OCI-M2 (cell line): ENCODE measurements around the gene MSANTD2.
A peak's percentile ranks its signal among the peaks of the same experiment; 100 is the strongest.

ENCODE experiments used
- DNase-seq: peaks from one replicate; lab custom pipeline; 2025; ENCODE audit not compliant: unreplicated experiment; lab: John Stamatoyannopoulos, UW

The MSANTD2 gene

DNA sequence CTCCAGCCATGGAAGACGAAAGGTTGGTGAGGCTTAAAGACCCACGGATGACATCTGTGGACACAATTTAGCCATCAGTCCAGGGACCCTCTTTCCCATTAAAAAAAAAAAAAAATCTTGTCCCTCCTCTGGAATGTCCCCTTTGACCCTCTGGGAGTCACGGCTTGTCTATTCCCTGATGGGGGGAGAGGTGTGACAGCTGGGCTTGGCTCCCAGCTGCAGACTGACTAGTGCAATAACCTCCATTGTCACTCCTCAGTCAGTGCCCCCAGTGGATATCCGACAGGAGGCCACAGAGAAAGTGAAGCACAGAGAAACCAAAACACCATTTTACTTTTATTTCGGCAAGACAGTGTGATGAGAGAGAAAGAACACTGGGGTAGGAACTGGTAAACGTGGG, 45.5 kb downstream of the MSANTD2 start:
- DNase-seq = no peak

DNA sequence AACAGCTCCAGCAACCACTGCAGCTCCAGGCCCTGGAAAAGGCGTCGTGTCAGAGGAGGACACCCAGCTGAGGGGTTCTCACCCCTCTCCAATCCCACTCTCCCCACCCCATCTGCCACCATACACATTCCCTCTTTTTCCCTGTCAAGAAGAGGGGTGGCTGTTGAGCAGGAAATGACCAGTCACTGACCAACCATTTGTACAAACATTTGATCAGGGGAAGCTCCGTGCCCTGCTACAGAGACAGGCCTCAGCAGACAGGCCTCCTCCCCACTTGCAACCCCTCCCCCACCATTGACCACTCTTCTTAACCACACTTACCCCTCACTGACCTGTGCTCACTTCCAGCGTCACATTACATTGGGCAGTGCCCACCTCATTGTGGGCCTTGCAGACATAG, 45.9 kb downstream of the MSANTD2 start:
- DNase-seq = no peak

DNA sequence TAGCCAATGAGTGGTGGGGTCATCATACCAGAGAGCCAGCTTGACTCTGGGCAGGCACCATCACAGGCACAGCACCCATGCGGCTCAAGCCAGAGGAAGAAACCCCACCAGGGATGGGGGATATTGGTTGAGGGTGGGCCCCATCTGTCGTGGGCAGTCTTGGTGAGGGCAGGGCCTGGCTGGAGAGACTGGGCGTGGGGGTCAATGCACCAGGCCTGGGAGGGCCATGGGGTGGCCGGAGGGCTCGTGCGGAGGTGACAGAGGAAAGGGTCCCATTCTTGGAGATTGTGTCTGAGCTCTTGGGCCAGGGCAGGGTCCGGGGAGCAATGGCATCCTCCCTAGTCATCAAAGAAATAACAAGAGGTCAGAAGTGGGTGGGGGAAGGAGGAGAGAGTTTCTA, 46.6 kb downstream of the MSANTD2 start:
- no peak for DNase-seq

DNA sequence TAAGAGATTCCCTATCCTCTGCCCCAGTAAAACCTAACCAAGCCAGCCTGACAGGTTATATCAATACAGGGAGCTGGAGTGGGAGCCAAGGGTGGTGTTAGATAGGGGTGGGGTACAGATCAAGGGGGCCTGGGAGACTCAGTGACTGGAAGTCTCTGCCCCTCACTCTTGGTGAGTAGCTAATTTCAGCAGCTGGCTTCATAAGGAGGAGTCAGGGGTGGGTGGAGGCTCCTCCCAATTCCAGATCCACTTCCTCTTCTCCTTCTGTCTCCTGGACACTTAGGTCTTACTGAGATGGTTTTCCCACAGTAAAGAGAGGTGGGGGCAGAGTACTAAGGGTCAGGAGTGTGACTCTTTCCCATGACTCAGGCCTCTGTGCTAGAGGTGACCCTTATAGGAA, 47.0 kb downstream of the MSANTD2 start:
- DNase-seq = no peak

DNA sequence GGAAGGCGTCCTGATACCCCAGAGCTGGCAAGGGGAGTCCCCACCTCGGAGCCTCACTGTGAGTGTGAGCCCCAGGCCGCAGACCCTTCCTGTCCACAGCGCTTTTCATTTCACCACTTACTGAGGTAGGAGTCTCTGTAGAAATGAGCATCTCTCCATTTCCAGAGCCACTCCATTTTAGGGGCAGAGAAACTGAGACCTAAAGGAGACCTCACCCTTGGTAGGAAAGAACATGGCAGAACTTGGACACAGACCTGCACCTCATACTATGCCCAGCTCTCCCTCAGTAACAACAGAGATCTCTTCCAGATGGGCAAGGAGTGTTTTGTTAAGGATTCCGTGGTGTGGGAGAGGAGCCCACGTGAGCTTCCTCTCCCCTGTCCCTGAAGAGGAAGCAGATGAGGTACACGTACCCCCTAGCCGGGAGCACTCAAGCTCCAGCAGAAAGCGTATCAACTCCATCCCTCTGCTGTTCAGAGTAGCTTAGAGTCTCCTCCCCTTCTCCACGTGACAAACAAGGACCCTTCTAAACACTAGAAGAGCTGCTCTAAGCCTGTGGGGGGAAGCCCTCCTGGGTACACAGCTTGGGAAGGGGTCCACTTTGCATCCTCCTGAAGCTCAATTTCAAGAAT, 47.6 kb downstream of the MSANTD2 start:
- DNase-seq = no peak

DNA sequence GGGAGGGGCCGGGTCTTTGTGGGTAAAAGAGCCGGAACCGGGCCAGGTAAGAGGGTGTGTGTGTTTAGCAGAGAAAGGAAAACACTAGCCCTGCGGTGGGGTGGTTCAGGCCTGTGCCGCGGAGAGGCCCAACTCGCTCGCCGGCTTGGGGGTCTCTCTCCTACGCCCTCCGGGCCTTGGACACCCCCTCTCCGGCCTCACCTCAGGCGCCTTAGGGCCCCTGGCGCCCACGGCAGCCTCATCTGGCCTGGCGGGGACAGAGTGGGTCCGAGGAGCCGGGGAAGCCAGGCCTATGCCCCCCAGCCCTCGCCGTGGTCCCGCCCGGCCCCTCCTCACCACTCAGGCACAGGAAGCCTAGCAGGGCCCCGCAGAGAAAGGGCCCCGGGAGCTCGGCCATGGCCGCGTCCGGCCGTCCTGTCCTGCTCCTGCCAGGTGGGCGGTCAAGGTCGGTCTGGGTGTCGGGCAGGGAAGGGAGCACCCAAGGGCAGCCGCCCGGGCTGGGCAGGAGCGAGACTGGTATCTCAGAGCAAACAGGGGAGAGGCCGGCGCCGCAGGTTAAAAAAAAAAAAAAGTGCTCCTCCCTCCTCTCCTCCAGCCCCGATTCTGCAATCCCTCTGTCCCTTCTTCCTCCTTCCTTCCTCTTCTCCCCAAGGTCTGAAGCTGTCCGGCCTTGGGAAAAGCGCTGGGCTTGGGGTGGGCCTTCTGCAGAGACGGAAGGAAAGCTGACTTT, 48.3 kb downstream of the MSANTD2 start, which contains the start of gene VSIG2:
Gene VSIG2, minus strand, starts transcription at position 515 of the 730 bp plus-strand sequence. Its CDS starts 118 bp downstream, at position 397.
- DNase-seq = no peak

DNA sequence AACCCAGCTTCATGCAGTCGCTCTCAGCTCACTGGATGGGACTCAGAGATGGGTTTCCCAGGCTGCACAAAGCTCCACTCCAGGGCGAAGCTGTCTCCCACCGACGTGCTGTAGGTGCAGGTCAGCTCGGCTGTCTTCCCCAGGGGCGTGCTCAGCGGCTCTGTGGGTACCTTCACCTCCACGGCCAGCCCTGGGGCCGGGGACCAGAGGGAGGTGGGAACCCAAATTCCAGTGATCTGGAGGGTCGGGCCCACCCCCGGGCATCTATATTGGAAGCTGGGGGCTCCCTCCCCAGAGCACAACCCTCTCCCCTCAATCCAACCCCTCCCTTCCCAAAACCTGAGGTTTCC, 48.8 kb downstream of the MSANTD2 start:
- no peak for DNase-seq

DNA sequence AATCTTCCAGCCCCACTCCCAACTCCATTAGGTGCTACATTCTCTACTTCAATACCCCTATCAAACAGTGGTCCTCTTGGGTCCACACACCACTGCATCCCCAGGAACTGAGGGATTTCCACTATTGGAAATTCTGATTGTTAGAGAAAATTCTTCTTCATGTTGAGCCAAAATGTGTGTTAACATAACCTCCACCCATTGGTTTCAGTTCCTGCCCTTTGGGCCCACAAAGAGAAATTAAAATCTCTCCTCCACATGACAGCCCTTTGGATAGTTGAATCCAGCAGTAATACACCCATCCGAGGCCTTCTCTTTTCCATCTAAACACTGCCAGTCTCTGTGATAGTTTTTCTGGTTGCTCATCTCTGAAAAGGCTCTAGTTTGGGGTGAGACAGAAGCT, 50.3 kb downstream of the MSANTD2 start:
- DNase-seq = no peak

DNA sequence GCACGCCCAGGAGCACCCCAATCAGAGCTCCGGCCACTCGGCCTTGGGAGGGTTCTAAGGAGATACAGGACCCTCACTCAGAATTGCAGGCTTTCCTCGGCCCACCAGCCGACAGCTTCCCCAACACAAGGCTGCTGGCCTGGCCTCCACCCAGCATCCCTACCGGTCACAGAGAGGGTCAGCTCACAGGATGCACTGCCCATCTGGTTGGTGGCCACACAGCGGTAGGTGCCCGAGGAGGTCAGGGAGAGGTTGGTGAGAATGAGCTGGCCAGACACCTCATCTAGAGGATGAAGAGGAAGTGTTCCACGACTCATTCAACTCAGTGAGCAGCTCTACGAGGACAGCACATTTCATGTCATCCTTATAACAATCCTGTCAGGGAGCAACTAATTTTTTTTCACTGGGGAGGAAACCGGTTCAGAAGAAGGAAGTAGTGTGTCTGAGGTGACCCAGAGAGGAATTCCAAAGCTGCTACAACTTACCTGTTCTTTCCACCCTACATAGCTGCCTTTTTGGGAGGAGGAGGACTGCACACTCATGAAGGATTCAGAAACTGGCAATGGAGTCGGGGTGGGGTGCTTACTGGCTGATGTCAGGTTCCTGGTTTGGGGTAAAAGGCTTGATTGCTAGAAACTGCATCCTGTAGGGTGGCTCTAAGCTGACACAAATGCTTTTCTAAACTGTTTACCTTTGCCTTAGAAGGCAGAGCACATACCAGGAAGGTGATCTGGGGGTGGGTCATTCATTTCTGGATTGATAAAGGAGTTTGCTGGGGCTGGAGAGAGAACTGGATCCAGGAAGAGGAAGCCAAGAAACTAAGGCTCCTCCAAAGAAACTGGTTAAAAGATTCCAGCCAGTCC, 51.5 kb downstream of the MSANTD2 start:
- no peak for DNase-seq

DNA sequence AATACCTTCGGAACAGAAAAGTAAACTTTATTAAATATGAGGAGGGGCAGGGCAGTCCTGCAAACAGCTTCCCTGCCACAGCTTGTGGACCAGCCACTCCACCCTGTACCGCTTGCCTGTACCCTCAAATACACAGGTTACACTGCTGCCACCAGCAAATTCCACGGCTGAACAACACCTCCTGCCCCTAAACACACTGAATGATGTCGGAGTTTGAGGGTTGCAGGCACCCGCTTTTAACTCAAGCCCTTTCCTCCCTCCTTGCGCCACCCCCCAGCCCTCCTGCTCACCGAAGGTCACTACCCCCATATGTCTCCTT, 52.1 kb downstream of the MSANTD2 start:
- DNase-seq = no peak

DNA sequence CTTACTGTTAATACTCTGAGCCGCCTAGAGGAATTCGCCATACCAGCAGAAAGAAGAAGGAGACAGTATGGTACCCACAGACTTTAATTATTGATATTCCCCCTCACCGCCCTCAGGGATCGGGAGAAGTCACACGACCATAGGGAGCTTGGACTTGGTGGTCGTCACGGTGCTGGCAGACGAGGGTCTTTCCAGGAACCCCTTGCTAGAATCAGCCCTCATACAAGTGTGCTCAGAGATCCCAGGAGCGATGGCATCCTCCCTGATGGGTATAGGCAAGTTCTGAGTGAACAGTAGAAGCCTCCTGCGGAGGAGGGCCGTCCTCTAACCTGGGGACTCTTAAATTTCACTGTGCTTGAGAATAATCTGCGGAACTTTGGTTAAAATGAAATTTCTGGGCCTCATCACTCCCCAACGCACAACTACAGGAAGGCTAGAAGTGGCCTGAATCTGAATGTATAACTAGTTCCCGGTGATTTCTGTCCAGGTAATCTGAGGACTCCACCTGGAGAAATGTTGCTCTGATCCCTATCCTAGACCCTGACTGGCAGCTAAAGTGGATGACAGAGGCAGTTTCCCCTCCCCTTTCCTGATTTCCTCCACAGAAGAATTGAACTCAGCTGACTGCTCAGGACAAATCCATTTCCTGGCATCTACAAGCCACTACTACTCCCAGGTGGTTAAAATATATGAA, 52.7 kb downstream of the MSANTD2 start:
- no peak for DNase-seq

DNA sequence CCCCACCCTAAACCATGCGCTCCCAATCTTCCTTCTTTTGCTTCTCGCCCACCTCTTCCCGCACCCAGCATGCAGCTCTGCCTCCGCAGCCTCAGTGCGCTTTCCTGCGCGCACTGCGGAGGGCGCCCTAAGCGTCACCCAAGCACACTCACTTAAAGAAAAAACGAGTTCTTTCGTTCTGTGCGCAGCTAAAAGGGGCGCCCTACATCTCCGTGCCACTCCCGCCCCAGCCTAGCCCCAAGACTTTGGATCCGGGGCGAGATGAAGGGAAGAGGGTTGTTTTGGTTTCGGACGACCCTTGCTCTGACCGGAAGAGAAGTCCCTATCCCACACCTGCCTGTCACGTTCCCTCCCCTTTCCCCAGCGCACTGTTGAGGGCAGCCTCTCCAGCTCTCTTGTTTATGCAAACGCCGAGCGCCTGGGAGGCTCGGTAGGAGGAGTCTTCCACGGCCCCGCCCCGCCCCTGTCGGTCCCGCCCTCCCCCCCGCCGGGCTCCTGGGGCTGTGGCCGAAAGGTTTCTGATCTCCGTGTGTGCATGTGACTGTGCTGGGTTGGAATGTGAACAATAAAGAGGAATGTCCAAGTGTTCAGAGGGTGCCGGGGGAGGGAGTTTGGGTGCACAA, 53.5 kb downstream of the MSANTD2 start:
- DNase-seq = no peak

DNA sequence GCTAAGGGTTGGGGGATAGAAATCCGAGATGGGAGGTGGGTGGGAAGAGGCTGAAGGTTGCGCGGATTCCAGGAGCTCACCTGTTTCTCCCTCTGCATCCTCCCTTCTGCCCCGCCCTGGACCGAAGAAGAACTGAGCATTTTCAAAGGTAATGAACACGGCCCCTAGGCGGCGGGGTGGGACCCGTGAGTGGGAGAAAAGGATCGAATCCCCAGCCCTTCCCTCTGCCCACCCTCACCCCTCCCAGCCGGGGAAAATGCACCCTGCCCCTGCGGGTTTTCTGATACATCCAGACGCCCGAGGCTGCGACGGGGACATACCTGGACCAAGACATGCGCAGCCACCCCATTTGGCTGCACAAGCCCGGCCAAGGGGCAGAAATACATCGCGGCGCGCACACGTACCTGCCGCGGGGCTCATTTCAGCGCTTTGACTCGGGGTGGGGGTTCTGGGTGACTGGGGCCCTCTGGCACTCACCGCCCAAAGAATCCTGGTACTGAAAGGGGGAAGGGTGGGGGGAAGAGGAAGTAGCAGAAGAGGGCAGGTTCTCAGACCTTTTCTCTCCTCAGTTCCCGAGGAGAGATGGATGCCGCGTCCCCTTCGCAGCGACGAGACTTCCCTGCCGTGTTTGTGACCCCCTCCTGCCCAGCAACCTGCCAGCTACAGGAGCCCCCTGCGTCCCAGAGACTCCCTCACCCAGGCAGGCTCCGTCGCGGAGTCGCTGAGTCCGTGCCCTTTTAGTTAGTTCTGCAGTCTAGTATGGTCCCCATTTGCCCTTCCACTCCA, 54.2 kb downstream of the MSANTD2 start:
- no peak for DNase-seq

DNA sequence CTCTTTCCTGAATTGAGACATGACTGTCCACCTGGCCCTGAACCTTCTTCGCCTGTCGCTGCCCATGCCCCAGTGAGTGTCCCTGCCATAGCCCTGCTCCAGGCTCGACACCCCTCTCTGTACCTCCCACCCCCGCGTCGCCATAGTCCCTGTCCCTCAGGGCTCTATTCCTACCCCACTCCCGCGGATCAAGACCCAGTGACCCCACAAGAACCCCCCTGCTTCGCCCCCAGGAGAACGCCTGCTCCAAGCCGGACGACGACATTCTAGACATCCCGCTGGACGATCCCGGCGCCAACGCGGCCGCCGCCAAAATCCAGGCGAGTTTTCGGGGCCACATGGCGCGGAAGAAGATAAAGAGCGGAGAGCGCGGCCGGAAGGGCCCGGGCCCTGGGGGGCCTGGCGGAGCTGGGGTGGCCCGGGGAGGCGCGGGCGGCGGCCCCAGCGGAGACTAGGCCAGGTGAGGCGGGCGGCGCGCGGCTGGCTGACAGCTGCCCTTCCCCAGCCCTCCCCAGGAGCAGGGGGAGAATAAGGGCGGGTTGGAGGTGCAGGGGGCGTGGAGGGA, 54.9 kb downstream of the MSANTD2 start:
- DNase-seq = no peak

DNA sequence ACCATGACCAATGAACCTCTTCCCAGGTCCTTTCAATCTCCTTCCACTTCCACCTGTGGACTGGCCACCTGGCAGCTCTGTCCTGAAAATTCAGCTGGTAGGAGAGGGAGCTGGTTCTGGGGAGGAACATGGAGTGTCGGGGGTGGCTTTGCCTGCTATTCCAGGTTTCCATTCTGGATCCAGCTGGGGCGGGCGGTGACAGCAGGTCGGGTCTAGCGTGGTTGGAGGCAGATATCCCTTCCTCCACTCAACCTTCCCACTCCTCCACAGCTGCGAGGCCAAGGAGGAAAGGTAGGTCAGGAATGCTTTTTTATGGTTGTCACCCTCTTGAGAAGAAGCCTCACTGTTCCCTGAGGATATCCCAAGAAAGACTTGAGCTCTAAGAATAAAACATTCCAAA, 57.2 kb downstream of the MSANTD2 start:
- no peak for DNase-seq

DNA sequence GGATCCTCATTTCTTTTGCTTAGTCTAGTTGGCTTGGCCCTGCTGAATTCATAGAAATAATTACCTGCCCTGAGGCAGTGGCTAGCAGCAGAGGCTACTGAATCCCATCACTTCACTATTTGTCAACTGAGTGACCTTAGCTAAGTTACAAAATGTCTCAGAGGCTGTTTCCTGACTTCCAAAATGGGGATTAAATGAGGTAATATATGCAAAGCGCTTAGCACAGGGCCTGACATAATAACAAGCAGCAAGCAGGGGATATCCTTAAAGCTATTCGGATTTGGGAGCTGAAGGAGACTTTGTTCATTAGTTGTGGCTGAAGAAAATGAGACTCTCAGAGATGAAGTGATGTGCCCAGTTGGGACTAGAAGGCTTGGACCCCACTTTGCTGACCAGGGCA, 57.7 kb downstream of the MSANTD2 start:
- DNase-seq = no peak

DNA sequence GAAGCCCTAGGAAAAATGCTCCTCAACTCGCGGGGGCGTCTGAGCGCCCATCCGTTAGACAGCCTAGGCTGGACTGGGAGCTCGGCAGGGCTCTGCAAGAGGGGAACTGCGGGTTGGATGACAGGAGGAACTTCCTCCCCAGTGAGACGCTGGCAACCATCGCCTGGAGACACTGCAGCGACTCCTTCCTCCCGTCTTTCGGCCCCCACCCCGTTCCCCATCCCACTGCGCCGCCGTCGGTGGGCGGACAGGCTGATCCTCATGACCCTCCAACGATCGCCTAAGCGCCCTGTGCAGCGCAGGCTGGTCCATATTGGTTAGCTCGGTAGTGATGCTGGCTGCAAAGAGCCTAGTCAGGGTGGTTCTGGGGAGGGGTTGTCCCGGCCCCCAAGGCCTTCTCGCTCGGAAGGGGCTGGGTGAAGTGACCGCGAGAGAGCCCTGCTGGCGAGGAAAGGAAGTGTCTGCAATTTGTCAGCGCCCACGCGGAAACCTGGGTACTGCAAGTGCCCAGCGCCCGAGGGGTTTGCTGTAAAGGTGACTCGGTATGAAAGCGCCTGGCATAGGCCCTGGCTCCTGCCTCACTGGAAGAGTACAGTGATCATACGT, 59.8 kb downstream of the MSANTD2 start:
- DNase-seq = no peak

DNA sequence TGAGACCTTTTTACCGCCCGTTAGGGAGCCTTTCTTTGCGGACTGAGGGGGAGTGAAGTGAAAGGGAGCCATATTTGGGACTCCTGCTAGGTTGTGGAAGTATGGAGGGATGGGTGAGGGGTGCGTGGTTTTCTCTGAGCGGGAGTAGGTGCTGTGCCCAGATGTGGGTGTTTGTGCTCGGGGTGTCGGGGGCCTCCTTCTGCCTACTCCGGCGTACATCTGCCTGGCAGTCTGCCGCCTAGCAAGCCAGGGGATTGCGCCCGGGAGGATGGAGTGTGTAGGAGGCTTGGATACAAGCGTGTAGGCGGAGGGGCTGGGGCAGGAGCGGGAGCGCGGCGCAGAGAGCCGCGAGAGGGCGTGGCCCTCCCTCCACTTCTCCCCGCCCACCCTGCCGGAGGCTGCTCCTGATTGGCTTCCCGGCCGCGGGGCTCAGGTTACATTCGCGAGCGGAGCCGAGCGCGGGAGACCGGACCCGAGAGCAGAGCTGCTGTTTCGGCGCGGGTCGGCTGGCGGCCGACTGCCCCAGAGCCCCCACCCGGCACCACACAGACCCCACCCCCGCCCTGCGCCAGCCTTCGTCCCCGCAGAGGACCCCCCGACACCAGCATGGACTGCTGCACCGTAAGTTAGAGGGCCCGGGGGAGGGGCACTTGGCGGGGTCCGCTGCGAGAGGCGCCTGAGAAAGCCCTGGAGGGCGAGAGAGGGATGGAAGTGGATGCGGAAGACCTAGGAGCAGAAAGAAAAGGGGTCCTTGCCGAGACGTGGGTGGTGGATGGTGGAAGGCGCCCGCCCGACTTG, 60.5 kb downstream of the MSANTD2 start, which contains the start of gene NRGN:
Gene NRGN, plus strand, starts transcription at position 464 of the 798 bp plus-strand sequence. Its CDS starts 143 bp downstream, at position 607.
- DNase-seq = peak; percentile 32
